Stimulated activated CD8-positive, alpha-beta memory T cell treated with anti-CD3 and anti-CD28 coated beads, Interleukin-7, amount 100 ng/mL, for 1 hour (primary cell): ENCODE measurements around the gene EPHB3.

ENCODE experiments used
- DNase-seq, 2 donors: peaks; one replicate each; pipeline ENCODE4 v3.0.0-alpha.2; 2020; ENCODE audit warnings: low read depth in 2 of 2

Gene EPHB3

DNA sequence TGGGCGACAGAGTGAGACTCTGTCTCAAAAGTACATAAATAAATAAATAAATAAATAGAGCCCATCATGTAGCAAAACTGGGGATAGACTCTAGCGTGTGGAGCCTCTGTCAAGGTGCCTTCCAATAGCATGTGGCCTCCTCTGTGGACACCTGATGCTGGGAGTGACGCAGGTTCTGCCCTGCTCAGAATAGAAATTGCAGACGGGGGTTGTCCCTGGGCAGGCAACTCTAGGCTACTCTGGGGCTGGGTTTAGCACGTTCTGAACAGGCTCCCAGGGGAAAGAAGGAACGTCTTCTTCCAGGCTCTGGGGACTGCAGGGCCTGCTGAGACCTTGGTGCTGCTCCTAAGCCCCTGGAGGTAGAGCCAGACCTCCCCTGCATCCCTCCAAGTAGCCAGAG is 65.3 kb downstream of the EPHB3 start:
- no peak for DNase-seq

- DNase-seq: no peak
Measured at GRCh38 chr3:184629555-184630160, 68.1 kb downstream of the EPHB3 start.

- DNase-seq: no peak
Measured at GRCh38 chr3:184630861-184631471, 69.4 kb downstream of the EPHB3 start.

- DNase-seq: no peak
Measured at GRCh38 chr3:184631472-184631861, 69.9 kb downstream of the EPHB3 start.
